Stimulated activated CD4-positive, alpha-beta T cell treated with anti-CD3 and anti-CD28 coated beads, Interleukin-12 subunit alpha, Interleukin-12 subunit beta, amount 100 ng/mL, for 48 hours (primary cell): Measurements from ENCODE around the gene RNASE12.
"Not testable (repeated sequence)": the region's sequence is repeated elsewhere in the genome, so short reads cannot be mapped to it uniquely, and the experiment has no call there.

Source experiments
- DNase-seq, 3 donors: peaks; one replicate each; pipeline ENCODE4 v3.0.0-alpha.2; 2020; ENCODE audit warnings: low read depth in 2 of 3, low spot score in 1 of 3

The RNASE12 gene

DNA sequence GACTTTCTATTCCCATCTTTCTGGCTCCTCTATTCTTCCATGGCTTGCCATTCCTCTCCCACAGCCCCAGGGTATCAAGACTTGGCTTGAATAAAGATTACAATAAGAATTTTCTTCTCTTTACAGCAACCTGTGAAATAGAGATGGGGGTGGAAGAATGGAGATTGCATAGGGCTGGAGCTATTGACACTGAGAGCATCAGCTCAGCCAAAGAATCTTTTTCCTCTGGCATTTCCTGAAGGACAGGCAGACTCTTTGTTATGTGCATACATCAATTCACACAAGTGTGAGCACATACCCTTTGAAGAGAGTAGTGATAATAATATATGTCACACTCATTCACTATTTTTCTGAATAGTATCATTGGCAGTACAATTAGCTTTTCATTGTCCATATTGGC, 8.0 kb downstream of the RNASE12 start:
- no peak for DNase-seq

- no peak for DNase-seq
These were observed 10.9 kb downstream of the RNASE12 start for GRCh38 chr14:20580242-20580641.

GRCh38 chr14:20578784-20579502, 12.2 kb downstream of the RNASE12 start:
- DNase-seq: no peak

DNA sequence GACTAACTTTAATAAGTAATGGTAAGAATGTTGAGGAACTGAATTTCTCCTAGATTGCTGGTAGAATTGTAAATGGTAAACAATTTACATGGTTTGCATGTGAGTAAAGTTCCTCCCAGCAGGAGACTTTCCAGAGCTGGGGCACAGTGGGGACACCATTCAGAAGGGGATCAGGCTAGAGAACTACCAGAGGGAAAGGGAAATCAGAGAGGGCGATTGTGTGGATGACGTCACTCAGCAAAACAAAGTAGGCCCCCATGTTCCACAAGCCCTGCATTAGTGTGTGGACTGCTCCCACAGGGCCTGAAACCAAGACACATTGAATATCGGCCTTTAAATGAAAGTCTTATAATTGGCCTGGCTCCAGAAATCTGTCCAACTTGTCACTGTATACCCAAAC, 12.9 kb downstream of the RNASE12 start:
- DNase-seq: no peak

- not testable (repeated sequence) for DNase-seq
These were observed 18.7 kb downstream of the RNASE12 start for GRCh38 chr14:20572382-20572990.

DNA sequence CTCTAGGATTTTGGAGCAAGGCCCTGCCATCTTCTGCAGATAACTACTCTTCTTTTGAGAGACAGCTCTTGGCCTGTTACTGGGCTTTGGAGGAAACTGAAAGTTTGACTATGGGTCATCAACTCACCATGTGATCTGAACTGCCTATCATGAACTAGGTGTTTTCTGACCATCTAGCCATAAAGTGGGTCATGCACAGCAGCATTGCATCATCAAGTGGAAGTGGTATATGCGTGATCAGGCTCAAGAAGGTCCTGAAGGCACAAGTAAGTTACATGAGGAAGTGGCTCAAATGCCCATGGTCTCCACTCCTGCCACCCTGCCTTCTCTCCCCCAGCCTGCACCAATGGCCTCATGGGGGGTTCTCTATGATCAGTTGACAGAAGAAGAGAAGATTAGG, 20.5 kb downstream of the RNASE12 start:
- not testable (repeated sequence) for DNase-seq

DNA sequence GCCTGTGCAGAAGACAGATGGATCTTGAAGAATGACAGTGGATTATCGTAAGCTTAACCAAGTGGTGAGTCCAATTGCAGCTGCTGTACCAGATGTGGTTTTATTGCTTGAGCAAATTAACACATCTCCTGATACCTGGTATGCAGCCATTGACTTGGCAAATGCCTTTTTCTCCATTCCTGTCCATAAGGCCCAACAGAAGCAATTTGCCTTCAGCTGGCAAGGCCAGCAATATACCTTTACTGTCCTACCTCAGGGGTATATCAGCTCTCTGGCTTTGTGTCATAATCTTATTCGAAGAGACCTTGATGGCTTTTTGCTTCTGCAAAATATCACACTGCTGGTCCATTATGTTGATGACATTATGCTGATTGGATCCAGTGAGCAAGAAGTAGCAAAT, 21.3 kb downstream of the RNASE12 start:
- not testable (repeated sequence) for DNase-seq

- DNase-seq: no peak
These were observed 22.1 kb downstream of the RNASE12 start for GRCh38 chr14:20569066-20569465.

- DNase-seq: no peak
These were observed 22.8 kb downstream of the RNASE12 start for GRCh38 chr14:20568393-20568792.

- not testable (repeated sequence) for DNase-seq
These were observed 24.0 kb downstream of the RNASE12 start for GRCh38 chr14:20567199-20567598.

DNA sequence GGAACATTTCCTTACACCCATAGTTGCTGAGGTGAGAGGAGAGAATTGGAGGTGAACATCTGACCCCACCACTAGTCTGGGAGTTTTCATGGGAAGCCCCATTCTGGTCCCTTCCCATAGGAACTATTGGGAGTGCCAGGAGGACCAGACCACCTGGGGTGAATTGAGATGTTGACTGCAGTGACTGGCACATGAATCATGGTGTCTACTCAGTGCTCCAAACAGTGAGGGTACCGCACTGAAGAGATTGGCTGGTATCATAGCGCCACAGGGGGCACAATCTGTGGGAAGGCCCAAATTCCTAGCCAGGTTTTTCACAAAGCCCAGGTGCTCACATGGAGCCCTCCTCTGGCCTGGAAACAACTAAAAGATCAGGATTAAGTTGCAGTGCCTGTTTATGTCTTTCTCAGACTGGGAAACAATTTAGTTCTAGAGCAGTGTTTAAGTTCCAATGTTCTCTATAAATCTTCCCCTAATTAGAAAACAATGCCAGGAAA, 26.6 kb downstream of the RNASE12 start:
- DNase-seq: no peak

DNA sequence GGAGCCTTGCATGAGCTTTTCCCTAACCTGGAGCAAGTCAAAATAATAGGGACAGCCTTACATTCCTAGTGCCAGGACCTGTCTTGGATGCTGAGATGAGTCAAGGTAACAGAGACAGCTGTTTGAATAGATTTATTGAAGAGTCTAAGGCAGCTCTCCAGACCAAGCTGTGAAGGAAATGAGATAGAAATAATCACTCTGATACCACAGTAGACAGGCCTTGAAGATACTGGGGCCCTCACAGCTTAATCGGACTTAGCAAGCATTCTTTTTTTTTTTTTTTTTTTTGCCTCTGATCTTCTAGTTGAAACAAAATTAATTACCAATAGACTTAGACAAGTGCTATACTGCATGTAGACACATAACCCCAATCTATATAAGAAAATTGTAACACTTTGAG, 27.2 kb downstream of the RNASE12 start:
- DNase-seq: no peak

DNA sequence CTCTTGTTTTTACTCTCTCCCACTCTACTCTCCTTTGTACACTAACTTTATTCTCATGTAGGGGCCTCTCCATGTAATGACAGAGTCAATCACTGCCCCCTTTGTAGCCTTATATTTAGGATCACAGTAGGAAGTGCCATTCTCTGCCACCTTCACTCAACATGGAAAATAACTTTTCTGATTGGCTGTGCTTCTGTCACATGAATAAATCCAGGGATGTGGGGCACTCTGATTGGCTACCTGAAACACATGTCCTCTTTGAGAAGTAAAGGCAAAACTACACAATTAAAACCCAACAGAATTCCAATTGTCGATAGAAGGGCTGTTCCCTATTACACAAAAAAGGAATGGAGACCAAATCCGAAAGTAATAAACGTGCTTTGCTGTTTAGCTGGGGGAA, 30.2 kb downstream of the RNASE12 start, which contains the start of gene RNASE9:
RNASE9 (minus strand) TSS at position 87 of the 400 bp plus-strand sequence.
- no peak for DNase-seq

GRCh38 chr14:20559461-20559904, 31.7 kb downstream of the RNASE12 start:
- DNase-seq: no peak

GRCh38 chr14:20557212-20557542, 34.0 kb downstream of the RNASE12 start:
- DNase-seq: no peak

GRCh38 chr14:20556500-20557211, 34.5 kb downstream of the RNASE12 start:
- DNase-seq: no peak

DNA sequence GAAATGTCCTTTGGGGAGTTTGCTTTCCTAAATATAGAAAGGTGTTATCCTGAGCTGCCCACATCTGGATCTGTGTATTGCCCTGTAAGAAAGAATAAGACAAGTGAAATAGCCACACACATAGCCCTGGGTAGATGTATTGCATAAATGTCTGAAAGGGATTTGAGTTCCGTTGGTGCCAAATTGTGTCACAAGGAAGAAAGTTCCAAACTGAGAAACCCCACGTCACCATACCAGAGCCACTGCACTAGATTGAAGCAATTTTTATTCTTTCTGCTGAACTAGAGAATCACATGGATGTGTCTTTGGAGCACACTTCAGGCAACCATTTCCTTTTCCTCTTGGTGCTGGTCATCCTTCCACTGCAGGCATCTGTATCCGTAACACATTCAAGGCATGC, 35.3 kb downstream of the RNASE12 start:
- no peak for DNase-seq

- DNase-seq: no peak
These were observed 38.2 kb downstream of the RNASE12 start for GRCh38 chr14:20553024-20553423.

- no peak for DNase-seq
These were observed 39.6 kb downstream of the RNASE12 start for GRCh38 chr14:20551606-20552005.

DNA sequence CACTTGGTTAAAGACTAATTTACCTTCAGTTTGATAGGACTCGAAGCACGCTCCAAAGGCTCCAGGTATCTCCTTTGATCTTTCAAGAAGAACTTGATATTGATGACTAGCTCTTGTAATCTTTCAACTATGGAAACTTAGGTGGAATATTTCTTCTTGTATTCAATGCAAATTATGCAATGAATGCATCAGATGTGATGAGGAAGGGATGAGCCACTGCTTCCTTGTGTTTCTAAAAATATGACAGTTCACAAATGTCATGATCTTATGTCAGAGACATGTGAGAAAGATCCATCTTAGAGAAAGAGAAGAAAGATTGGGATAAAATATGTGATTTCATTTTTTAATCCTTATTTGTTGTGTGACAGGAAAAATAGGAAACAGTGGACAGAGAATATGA, 40.2 kb downstream of the RNASE12 start:
- DNase-seq: no peak

DNA sequence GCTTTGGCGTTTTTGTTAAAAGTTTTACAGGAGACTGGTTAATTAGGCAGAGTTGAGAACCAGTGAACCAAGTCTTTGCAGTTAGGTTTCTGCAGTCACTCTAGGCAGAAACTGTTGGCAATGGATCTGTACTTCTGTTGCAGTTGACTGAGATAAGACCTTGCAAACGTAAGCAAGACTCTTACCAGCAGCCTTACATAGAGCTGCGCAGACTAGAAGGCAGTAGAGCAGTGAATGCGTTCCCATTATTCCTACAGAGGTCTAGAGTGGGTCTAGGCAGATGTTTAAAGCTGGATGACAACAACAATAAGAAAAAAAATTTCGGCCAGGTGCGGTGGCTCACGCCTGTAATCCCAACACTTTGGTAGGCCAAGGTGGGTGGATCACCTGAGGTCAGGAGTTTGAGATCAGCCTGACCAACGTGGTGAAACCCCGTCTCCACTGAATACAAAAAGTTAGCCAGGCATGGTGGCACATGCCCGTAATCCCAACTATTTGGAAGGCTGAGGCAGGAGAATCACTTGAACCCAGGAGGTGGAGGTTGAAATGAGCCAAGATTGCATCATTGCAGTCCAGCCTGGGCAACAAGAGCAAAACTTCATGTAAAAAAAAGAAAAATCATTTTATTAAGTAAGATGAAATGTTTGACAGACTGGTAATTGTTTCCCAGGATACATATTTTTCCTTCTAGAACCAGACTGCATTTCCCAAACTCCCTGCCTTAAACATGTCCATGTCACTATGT, 42.6 kb downstream of the RNASE12 start:
- DNase-seq: no peak
